Measurements from ENCODE around the gene CNTNAP2. TPM values are rescaled to one million over a fixed set of nuclear protein-coding genes. Genes with fewer than 3 reads are reported as not detected.

Gene CNTNAP2
- total and polyA plus RNA-seq, 2 of the 8 experiments (the other 6 are each of a cell fraction or from before 2014, with no cell fraction given) = 27.9 to 71.0 TPM

- Histone ChIP-seq H3K9me3 (ENCODE audit: insufficient read depth in 2 of 2, low read depth in 1 of 2, low read length in 1 of 2) (no peaks in the 10 kb centered on the region), H3K4ac (replicated peaks; ENCODE audit: insufficient read length, low read depth, low read length) (no peak overlapping the region), H3K56ac (replicated peaks; ENCODE audit: insufficient read length, low read depth, low read length) (no peak overlapping the region), H2AK5ac (ENCODE audit: low read depth, low read length) (no peak overlapping the region), H3K14ac (ENCODE audit: insufficient read length) (no peak overlapping the region), H2BK15ac (ENCODE audit: low read length) (no peak overlapping the region), H3K36me3 (ENCODE audit: control insufficient read depth in 2 of 4, insufficient read depth in 4 of 4, low read length in 3 of 4) (no peaks in the 10 kb centered on the region), H3K27me3 (replicated peaks in 1 of 4; ENCODE audit: control insufficient read depth in 3 of 4, extremely low read depth in 1 of 4, insufficient read depth in 3 of 4, low read length in 3 of 4) (no peaks in the 10 kb centered on the region), H2BK12ac (ENCODE audit: low read depth, low read length) (no peak overlapping the region), H4K91ac (replicated peaks; ENCODE audit: insufficient read length, low read length) (no peak overlapping the region), H3K27ac (ENCODE audit: low read depth, low read length) (no peak overlapping the region), H3K4me2 (ENCODE audit: insufficient read depth in 1 of 2, low read depth in 2 of 2, low read length in 2 of 2) (no peak overlapping the region), H3K23ac (ENCODE audit: insufficient read length) (no peak overlapping the region), H3K4me1 (replicated peaks in 1 of 4; ENCODE audit: control insufficient read depth in 3 of 4, insufficient read depth in 4 of 4, low read length in 3 of 4) (no peaks in the 10 kb centered on the region), H3K18ac (ENCODE audit: extremely low read depth, low read length) (no peak overlapping the region), H2BK20ac (ENCODE audit: low read length) (no peak overlapping the region), H3K23me2 (ENCODE audit: low read depth, low read length) (no peaks in the 10 kb centered on the region), H3K4me3 (ENCODE audit: extremely low read depth in 1 of 4, insufficient read depth in 2 of 4, low read depth in 3 of 4, low read length in 4 of 4) (no peak overlapping the region), H3K79me1 (ENCODE audit: low read depth, low read length) (no peaks in the 10 kb centered on the region), H4K5ac (ENCODE audit: insufficient read length, low read depth, low read length) (no peak overlapping the region), H2BK120ac (replicated peaks; ENCODE audit: low read depth, low read length) (no peak overlapping the region), H4K20me1 (replicated peaks in 1 of 2; ENCODE audit: control insufficient read depth in 1 of 2, insufficient read depth in 2 of 2, low read length in 2 of 2) (no peaks in the 10 kb centered on the region), H3K79me2 (ENCODE audit: control insufficient read depth in 1 of 2, insufficient read depth in 2 of 2, low read length in 2 of 2) (no peaks in the 10 kb centered on the region), H4K8ac (ENCODE audit: extremely low read depth, insufficient read depth, low read length) (no peak overlapping the region), H3K9ac (replicated peaks in 1 of 4; ENCODE audit: extremely low read depth in 1 of 4, low read depth in 3 of 4, low read length in 3 of 4) (no peak overlapping the region), H2AFZ (ENCODE audit: low read length) (no peak overlapping the region), H2BK5ac (ENCODE audit: low read depth, low read length) (no peak overlapping the region)
- no peak for DNase-seq (ENCODE audit: low read depth in 1 of 2, low spot score in 2 of 2)
- TF ChIP-seq ASH2L (IDR thresholded peaks at IDR 0.05; ENCODE audit: low read length) = no peak
- TF ChIP-seq PHF8 (conservative IDR thresholded peaks at IDR 0.05; ENCODE audit: low read depth, low read length) = no peak
- TF ChIP-seq RBBP5 (IDR thresholded peaks at IDR 0.05; ENCODE audit: borderline replicate concordance, low read depth, low read length) = no peak
- no peak for TF ChIP-seq ATF3 (IDR thresholded peaks at IDR 0.05; ENCODE audit: insufficient read depth, low read depth, low read length)
- TF ChIP-seq SP4 (IDR thresholded peaks at IDR 0.05; ENCODE audit: low read length) = no peak
- POLR2A ChIA-PET (ENCODE audit: partially characterized antibody) = no interaction called here
- no peak for FAIRE-seq
- CTCF ChIA-PET (ENCODE audit: partially characterized antibody) = no interaction called here
- 86% methylated on average over 4 of the region's 6 CpGs; no CpG with 5 or more reads in 1 of the 2 experiments for WGBS, 2 experiments (ENCODE audit: extremely low coverage in 1 of 2, insufficient coverage in 1 of 2, insufficient read length in 1 of 2, insufficient replicate concordance in 2 of 2, low coverage in 1 of 2, low lambda C conversion rate in 2 of 2, missing lambda C conversion rate in 1 of 2)
These were observed 1745.3 kb downstream of the CNTNAP2 start for GRCh38 chr7:147861945-147862344.
